Lower lobe of right lung (tissue), 2 donors: ENCODE results near the gene DIP2C. TPM values are rescaled to one million over a fixed set of nuclear protein-coding genes. Genes with fewer than 3 reads are reported as not detected.

Experiments used
- ATAC-seq, 2 donors: fragments of 200-7000 bp; cut with Tn5 transposase; one replicate each; pipeline ENCODE4 v1.9.1; 2020 to 2022; ENCODE audit warnings: mild to moderate bottlenecking in 2 of 2, moderate library complexity in 2 of 2
- DNase-seq: peaks from one replicate; pipeline ENCODE4 v3.0.0-alpha.2; 2020
- H3K27ac ChIP-seq: fragments of 200-600 bp; one replicate; pipeline ENCODE4 v1.8.0; 2022
- H3K27me3 ChIP-seq: fragments of 200-600 bp; one replicate; pipeline ENCODE4 v1.8.0; 2022; ENCODE audit warnings: low read depth
- H3K36me3 ChIP-seq: fragments of 200-600 bp; one replicate; pipeline ENCODE4 v1.8.0; 2022; ENCODE audit warnings: mild to moderate bottlenecking
- H3K4me1 ChIP-seq: fragments of 200-600 bp; one replicate; pipeline ENCODE4 v1.8.0; 2022
- H3K4me3 ChIP-seq: fragments of 200-600 bp; one replicate; pipeline ENCODE4 v1.8.0; 2022; ENCODE audit warnings: mild to moderate bottlenecking
- H3K9me3 ChIP-seq: fragments of 200-600 bp; one replicate; pipeline ENCODE4 v1.8.0; 2022
- CTCF ChIP-seq: fragments of 200-600 bp; IDR thresholded peaks from one replicate; pipeline ENCODE4 v1.8.0; 2022; ENCODE audit warnings: antibody characterized with exemption, mild to moderate bottlenecking
- intact Hi-C: fragments of 100-400 bp; cut with DNase I; formaldehyde crosslinking; loops from one replicate; pipeline ENCODE4 v1.11.0; 2022
- total RNA-seq: library from RNA; stranded (reverse); fragmentation: NEBNext Ultra II Directional; extraction: Animal tissue kit (Norgen Biotek cat#: 25700); gene quantifications from one replicate; pipeline ENCODE4 v1.2.1, GENCODE V29; 2021
- donor health status: DM: no; HTN: yes; CAD: no; lungs with severe emphysema.

The DIP2C gene
- total RNA-seq, 1 donor from 2014 or later: 15.1 TPM

- no peak for DNase-seq
- H3K4me3 ChIP-seq: no peak overlapping the region
- ATAC-seq: no peak
- intact Hi-C loops: no loop called here
- peaks cover 18% of the 10 kb centered on the region for H3K4me1 ChIP-seq
- H3K36me3 ChIP-seq: no peaks in the 10 kb centered on the region
- no peaks in the 10 kb centered on the region for H3K9me3 ChIP-seq
- no peak for TF ChIP-seq CTCF
- H3K27ac ChIP-seq: no peak overlapping the region
- H3K27me3 ChIP-seq: no peaks in the 10 kb centered on the region
Observed at GRCh38 chr10:497289-497688, 192.2 kb downstream of the DIP2C start.

GRCh38 chr10:494556-494955, 194.9 kb downstream of the DIP2C start:
- Histone ChIP-seq H3K4me3 (no peak overlapping the region), H3K27me3 (no peaks in the 10 kb centered on the region), H3K4me1 (peaks cover 5% of the 10 kb centered on the region), H3K9me3 (no peaks in the 10 kb centered on the region), H3K36me3 (no peaks in the 10 kb centered on the region), H3K27ac (no peak overlapping the region)
- no peak for TF ChIP-seq CTCF
- intact Hi-C loops: no loop called here
- no peak for DNase-seq
- ATAC-seq: no peak

- H3K27ac ChIP-seq: no peak overlapping the region
- DNase-seq (no peak), ATAC-seq (no peak)
- H3K36me3 ChIP-seq: no peaks in the 10 kb centered on the region
- TF ChIP-seq CTCF: no peak
- intact Hi-C loops: no loop called here
- no peaks in the 10 kb centered on the region for H3K27me3 ChIP-seq
- no peaks in the 10 kb centered on the region for H3K9me3 ChIP-seq
- H3K4me1 ChIP-seq: peaks cover 5% of the 10 kb centered on the region
- no peak overlapping the region for H3K4me3 ChIP-seq
Observed at GRCh38 chr10:494149-494542, 195.3 kb downstream of the DIP2C start.

GRCh38 chr10:493391-494148, 195.9 kb downstream of the DIP2C start:
- no peaks in the 10 kb centered on the region for H3K9me3 ChIP-seq
- no peak overlapping the region for H3K4me3 ChIP-seq
- H3K27me3 ChIP-seq: no peaks in the 10 kb centered on the region
- H3K27ac ChIP-seq: no peak overlapping the region
- H3K36me3 ChIP-seq: no peaks in the 10 kb centered on the region
- H3K4me1 ChIP-seq: peaks cover 5% of the 10 kb centered on the region
- intact Hi-C loops: no loop called here
- TF ChIP-seq CTCF: no peak
- no peak for ATAC-seq
- no peak for DNase-seq

- H3K4me1 ChIP-seq: peaks cover 5% of the 10 kb centered on the region
- ATAC-seq (no peak), DNase-seq (no peak)
- H3K27ac ChIP-seq: no peak overlapping the region
- intact Hi-C loops: no loop called here
- H3K4me3 ChIP-seq: no peak overlapping the region
- no peak for TF ChIP-seq CTCF
- H3K27me3 ChIP-seq: no peaks in the 10 kb centered on the region
- no peaks in the 10 kb centered on the region for H3K9me3 ChIP-seq
- no peaks in the 10 kb centered on the region for H3K36me3 ChIP-seq
Observed at GRCh38 chr10:492836-493235, 196.6 kb downstream of the DIP2C start.
